ENCODE measurements around the gene LLGL1.

Gene LLGL1

GRCh38 chr17:18225121-18225641 lies at the start of gene LLGL1:
Gene LLGL1, plus strand, starts transcription at chr17:18225635. Its CDS starts 48 bp downstream, at chr17:18225683.
- in situ Hi-C loops (cut with MboI; ENCODE audit: low sequenced_read_pairs): no loop called here
- H3K36me3 ChIP-seq (replicated peaks): no peaks in the 10 kb centered on the region
- peaks cover 13% of the 10 kb centered on the region for H3K4me1 ChIP-seq
- H3K9me3 ChIP-seq: no peaks in the 10 kb centered on the region
- H3K27me3 ChIP-seq (ENCODE audit: low read depth): no peaks in the 10 kb centered on the region
- peak within 1 kb of the TSS; percentile 76 for H3K4me3 ChIP-seq
- peak; percentile 91 to 97 for DNase-seq (ENCODE audit: low spot score in 2 of 2)

GRCh38 chr17:18176176-18176575 lies 49.3 kb upstream of the LLGL1 start:
- Histone ChIP-seq H3K36me3 (replicated peaks) (no peaks in the 10 kb centered on the region), H3K9me3 (no peaks in the 10 kb centered on the region), H3K27me3 (ENCODE audit: low read depth) (no peaks in the 10 kb centered on the region), H3K4me3 (no peak overlapping the region), H3K4me1 (peaks cover 5% of the 10 kb centered on the region)
- no peak for DNase-seq (ENCODE audit: low spot score in 2 of 2)
- in situ Hi-C loops (cut with MboI; ENCODE audit: low sequenced_read_pairs): no loop called here

GRCh38 chr17:18177133-18177532 lies 48.3 kb upstream of the LLGL1 start:
- H3K4me1 ChIP-seq: peaks cover 5% of the 10 kb centered on the region
- no peak overlapping the region for H3K4me3 ChIP-seq
- H3K27me3 ChIP-seq (ENCODE audit: low read depth): no peaks in the 10 kb centered on the region
- H3K9me3 ChIP-seq: no peaks in the 10 kb centered on the region
- no peaks in the 10 kb centered on the region for H3K36me3 ChIP-seq (replicated peaks)
- no peak for DNase-seq (ENCODE audit: low spot score in 2 of 2)
- in situ Hi-C loops (cut with MboI; ENCODE audit: low sequenced_read_pairs): no loop called here

- Histone ChIP-seq H3K4me1 (peaks cover 9% of the 10 kb centered on the region), H3K36me3 (replicated peaks) (no peaks in the 10 kb centered on the region), H3K4me3 (no peak overlapping the region), H3K27me3 (ENCODE audit: low read depth) (no peaks in the 10 kb centered on the region), H3K9me3 (no peaks in the 10 kb centered on the region)
- peak; percentile 8 to 50 for DNase-seq (ENCODE audit: low spot score in 2 of 2)
- in situ Hi-C loops (cut with MboI; ENCODE audit: low sequenced_read_pairs): no loop called here
Measured at GRCh38 chr17:18177722-18178121, 47.7 kb upstream of the LLGL1 start.

GRCh38 chr17:18179196-18179595 lies 46.2 kb upstream of the LLGL1 start:
- Histone ChIP-seq H3K9me3 (no peaks in the 10 kb centered on the region), H3K4me3 (no peak overlapping the region), H3K4me1 (peaks cover 9% of the 10 kb centered on the region), H3K36me3 (replicated peaks) (no peaks in the 10 kb centered on the region), H3K27me3 (ENCODE audit: low read depth) (no peaks in the 10 kb centered on the region)
- in situ Hi-C loops (cut with MboI; ENCODE audit: low sequenced_read_pairs): no loop called here
- no peak for DNase-seq (ENCODE audit: low spot score in 2 of 2)

- in situ Hi-C loops (cut with MboI; ENCODE audit: low sequenced_read_pairs): no loop called here
- Histone ChIP-seq H3K27me3 (ENCODE audit: low read depth) (no peaks in the 10 kb centered on the region), H3K9me3 (no peaks in the 10 kb centered on the region), H3K4me1 (peaks cover 9% of the 10 kb centered on the region), H3K4me3 (no peak overlapping the region), H3K36me3 (replicated peaks) (no peaks in the 10 kb centered on the region)
- no peak for DNase-seq (ENCODE audit: low spot score in 2 of 2)
Measured at GRCh38 chr17:18179804-18180203, 45.6 kb upstream of the LLGL1 start.

- H3K27me3 ChIP-seq (ENCODE audit: low read depth): no peaks in the 10 kb centered on the region
- in situ Hi-C loops (cut with MboI; ENCODE audit: low sequenced_read_pairs): no loop called here
- 0 out of 2 replicates have a peak, but pooled peaks cover 5% of the 10 kb centered on the region for H3K36me3 ChIP-seq (replicated peaks)
- no peak overlapping the region for H3K4me3 ChIP-seq
- DNase-seq (ENCODE audit: low spot score in 2 of 2): no peak
- H3K9me3 ChIP-seq: no peaks in the 10 kb centered on the region
- H3K4me1 ChIP-seq: peaks cover 9% of the 10 kb centered on the region
Measured at GRCh38 chr17:18181358-18181757, 44.1 kb upstream of the LLGL1 start.

GRCh38 chr17:18182110-18182977 lies 43.1 kb upstream of the LLGL1 start:
- Histone ChIP-seq H3K4me1 (peaks cover 18% of the 10 kb centered on the region), H3K9me3 (no peaks in the 10 kb centered on the region), H3K27me3 (ENCODE audit: low read depth) (no peaks in the 10 kb centered on the region), H3K36me3 (replicated peaks) (peaks cover 9% of the 10 kb centered on the region; the same call in 1 of the 2 replicates), H3K4me3 (peak overlapping the region; percentile 71)
- in situ Hi-C loops (cut with MboI; ENCODE audit: low sequenced_read_pairs): no loop called here
- no peak for DNase-seq (ENCODE audit: low spot score in 2 of 2)

GRCh38 chr17:18182978-18183333 lies 42.5 kb upstream of the LLGL1 start:
- Histone ChIP-seq H3K4me3 (peak overlapping the region; percentile 71), H3K4me1 (peaks cover 19% of the 10 kb centered on the region), H3K9me3 (no peaks in the 10 kb centered on the region), H3K36me3 (replicated peaks) (peaks cover 15% of the 10 kb centered on the region), H3K27me3 (ENCODE audit: low read depth) (no peaks in the 10 kb centered on the region)
- DNase-seq (ENCODE audit: low spot score in 2 of 2): peak; percentile 49 to 87
- in situ Hi-C loops (cut with MboI; ENCODE audit: low sequenced_read_pairs): no loop called here

GRCh38 chr17:18183334-18184142 lies 41.9 kb upstream of the LLGL1 start, which contains the start of gene ALKBH5:
Gene ALKBH5, plus strand, starts transcription at chr17:18183828. Its CDS starts 416 bp downstream, at chr17:18184244.
- Histone ChIP-seq H3K27me3 (ENCODE audit: low read depth) (no peaks in the 10 kb centered on the region), H3K4me1 (peaks cover 21% of the 10 kb centered on the region), H3K4me3 (peak within 1 kb of the TSS; percentile 71), H3K36me3 (replicated peaks) (peaks cover 21% of the 10 kb centered on the region), H3K9me3 (no peaks in the 10 kb centered on the region)
- in situ Hi-C loops (cut with MboI; ENCODE audit: low sequenced_read_pairs): no loop called here
- peak; percentile 97 to 98 for DNase-seq (ENCODE audit: low spot score in 2 of 2)

GRCh38 chr17:18184143-18185031 lies 41.0 kb upstream of the LLGL1 start:
- Histone ChIP-seq H3K36me3 (replicated peaks) (peaks cover 28% of the 10 kb centered on the region), H3K27me3 (ENCODE audit: low read depth) (no peaks in the 10 kb centered on the region), H3K4me3 (peak overlapping the region; percentile 71), H3K9me3 (no peaks in the 10 kb centered on the region), H3K4me1 (peaks cover 21% of the 10 kb centered on the region)
- in situ Hi-C loops (cut with MboI; ENCODE audit: low sequenced_read_pairs): no loop called here
- peak in 1 of 2 experiments; percentile 61 for DNase-seq (ENCODE audit: low spot score in 2 of 2)

- no peaks in the 10 kb centered on the region for H3K9me3 ChIP-seq
- no peaks in the 10 kb centered on the region for H3K27me3 ChIP-seq (ENCODE audit: low read depth)
- peak overlapping the region; percentile 71 for H3K4me3 ChIP-seq
- peaks cover 21% of the 10 kb centered on the region for H3K4me1 ChIP-seq
- in situ Hi-C loops (cut with MboI; ENCODE audit: low sequenced_read_pairs): no loop called here
- peak; percentile 48 to 54 for DNase-seq (ENCODE audit: low spot score in 2 of 2)
- H3K36me3 ChIP-seq (replicated peaks): peaks cover 37% of the 10 kb centered on the region
Measured at GRCh38 chr17:18185391-18185790, 40.0 kb upstream of the LLGL1 start.
